ENCODE data around the gene LRRC8D.

Gene LRRC8D

DNA sequence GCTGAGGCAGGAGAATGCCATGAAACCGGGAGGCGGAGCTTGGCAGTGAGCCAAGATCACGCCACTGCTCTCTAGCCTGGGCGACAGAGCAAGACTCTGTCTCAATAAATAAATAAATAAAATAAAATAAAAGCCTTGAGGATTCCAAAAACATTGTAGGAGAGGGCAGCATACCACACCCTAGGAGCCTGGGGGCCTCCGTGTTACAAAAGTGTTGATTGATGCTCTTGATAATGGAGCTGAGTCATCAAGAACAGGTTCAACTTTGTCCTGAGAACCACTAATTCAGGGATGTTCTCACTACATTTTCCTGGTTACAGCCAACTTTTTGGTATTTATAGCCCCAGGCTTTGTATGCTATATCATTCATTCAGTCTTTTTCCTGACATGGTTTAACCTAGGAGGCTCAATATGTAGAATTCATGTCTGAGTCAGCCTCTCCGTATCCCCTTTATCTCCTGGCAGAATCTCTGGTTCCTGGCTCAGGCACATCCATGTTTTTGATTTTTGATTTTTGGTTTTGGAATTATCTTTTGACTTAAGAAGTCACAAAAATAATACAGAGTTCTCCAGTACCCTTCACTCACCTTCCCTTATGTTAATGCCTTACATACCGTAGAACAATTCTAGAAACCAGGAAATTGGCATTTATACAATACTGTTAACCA, 69.4 kb downstream of the LRRC8D start:
- DNase-seq (ENCODE audit: low read depth in 2 of 3, low spot score in 2 of 3): no peak

- no peak for DNase-seq (ENCODE audit: low read depth in 2 of 3, low spot score in 2 of 3)
Observed at GRCh38 chr1:89892816-89893215, 72.0 kb downstream of the LRRC8D start.

- no peak for DNase-seq (ENCODE audit: low read depth in 2 of 3, low spot score in 2 of 3)
Observed at GRCh38 chr1:89894210-89895201, 73.7 kb downstream of the LRRC8D start.

DNA sequence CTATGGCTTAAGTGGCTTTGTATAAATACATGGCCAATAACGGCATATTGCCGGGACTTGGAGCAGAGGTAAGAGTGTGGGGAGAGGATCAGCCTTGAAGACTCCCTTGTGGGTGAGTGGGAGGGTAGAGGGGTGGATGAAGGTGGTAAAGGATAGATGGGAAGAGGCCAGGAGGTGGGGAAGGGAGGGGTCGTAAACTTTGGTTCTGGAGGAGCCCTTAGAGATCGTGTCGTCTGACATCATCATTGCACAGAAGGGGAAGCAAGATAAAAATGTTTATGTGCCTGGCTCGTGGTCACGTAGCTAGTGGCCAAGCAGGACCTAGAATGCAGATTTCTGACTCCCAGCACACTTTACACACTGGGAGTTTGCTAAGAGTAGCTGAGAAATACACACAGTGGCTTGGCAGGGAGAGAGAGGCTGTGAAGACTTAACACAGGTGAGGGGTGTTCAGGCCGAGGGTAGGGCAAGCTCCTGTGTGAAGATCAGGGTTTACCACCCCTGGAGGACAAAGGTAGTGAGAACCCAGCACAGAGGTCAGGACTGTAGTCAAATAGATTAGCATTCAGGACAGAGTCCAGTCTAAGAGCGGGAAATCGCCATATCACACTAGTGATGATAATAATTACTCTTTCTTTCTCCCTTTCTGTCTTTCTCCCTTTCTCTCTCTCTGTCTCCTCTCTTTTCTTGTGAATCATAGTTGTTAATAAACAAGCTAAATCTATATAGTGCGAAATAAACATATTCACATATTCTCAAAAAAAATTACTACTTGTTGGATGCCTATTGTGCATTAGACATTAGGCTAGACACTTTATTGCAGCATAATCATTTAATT, 75.5 kb downstream of the LRRC8D start:
- DNase-seq (ENCODE audit: low read depth in 2 of 3, low spot score in 2 of 3): no peak

DNA sequence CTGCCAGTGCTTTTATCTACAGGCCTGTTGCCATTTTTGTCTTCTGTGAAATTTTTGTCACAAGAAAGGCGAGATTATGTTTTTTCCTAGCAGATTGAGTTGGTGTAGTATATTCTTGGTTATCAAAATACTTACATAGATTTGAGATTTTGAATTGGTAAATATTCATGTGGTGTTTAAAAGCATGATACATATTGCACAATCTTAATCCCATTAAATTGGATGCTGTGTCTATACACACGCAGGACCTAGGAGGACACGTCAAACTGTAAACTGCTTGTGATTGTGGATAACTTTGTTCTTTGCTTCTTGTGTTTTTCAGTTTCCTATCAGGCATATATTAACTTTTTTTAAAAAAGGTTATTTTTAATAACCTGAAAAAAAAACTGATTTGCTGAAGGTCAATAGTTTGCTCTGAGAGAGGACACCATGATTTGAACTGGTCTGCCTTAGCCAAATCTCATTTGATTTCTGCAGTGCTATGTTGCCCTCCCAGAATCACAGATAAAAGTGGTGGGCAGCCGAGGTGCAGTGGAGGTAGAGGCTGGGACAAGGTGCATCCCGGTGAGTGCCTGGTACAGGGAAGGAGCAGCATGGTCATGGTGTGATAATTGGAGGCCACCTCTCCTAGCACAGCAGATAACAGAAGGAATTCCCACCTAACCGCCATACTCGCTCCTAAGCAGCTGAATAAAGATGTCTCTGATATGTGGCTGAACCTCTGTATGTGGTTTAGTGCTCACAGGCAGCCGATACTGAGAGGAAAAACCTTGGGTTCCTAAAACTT, 76.7 kb downstream of the LRRC8D start:
- no peak for DNase-seq (ENCODE audit: low read depth in 2 of 3, low spot score in 2 of 3)

DNA sequence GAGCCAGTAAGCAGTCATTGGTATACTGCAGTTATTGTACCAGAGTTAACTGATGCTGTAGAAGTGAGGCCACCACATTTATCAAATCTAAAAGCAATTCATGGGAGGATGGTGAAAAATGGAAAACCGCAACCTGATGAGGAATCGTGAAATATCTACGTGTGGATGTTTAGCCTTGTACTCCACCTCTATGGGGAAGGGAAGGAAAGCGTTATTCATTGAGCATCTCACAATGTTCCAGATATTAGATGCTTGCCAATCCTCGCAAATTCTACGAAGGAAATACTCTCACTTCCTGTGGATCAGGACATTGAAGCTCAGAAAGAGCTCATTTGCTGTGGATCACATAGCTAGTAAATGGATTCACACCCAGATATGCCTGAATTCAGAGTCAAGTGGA, 77.3 kb downstream of the LRRC8D start:
- no peak for DNase-seq (ENCODE audit: low read depth in 2 of 3, low spot score in 2 of 3)

GRCh38 chr1:89898695-89899470, 78.1 kb downstream of the LRRC8D start:
- no peak for DNase-seq (ENCODE audit: low read depth in 2 of 3, low spot score in 2 of 3)

- no peak for DNase-seq (ENCODE audit: low read depth in 2 of 3, low spot score in 2 of 3)
Observed at GRCh38 chr1:89900323-89900722, 79.5 kb downstream of the LRRC8D start.

DNA sequence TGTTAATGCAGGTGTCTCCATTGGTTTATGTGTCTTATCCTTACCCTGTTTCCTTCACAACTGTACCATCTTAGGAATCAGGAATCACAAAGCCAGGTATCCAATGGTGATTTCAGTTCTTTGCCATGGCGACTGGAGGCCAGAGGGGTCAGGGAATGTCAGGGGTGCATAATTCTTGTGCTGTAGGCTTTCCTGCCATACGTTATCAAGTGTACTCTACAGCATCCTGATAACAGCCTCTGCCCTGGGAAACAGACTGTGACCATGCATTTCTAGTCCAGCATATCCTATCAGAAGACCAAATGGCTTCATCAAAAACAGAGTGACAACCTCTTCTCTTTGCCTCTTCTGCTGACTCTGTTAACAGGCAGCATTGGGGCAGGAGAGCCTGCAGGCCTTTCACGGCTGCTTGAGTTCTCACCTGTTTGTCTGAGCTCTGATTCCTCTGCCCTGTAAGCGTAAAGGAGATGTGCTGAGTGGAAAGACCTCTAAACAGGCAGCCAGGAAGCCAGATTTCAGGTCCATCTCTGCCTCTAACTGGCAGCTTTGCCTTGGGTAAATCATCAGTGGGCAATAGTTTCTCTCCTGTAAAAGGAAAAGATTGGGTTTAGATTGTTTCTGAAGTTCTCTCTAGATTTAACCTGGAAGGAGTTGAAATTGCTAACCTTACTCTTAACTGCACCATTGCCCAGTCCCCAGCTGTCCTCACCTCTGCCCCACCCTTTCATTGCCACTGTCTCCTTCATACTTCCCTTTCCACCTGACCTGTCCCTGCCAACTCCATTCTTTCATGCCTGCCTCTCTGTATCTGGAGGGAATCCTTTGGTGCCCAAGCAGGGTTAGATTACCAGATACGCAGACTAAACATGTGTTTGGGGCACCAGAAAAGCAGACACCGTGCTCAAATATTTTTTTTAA, 80.2 kb downstream of the LRRC8D start:
- DNase-seq (ENCODE audit: low read depth in 2 of 3, low spot score in 2 of 3): no peak

GRCh38 chr1:89901957-89902669, 81.3 kb downstream of the LRRC8D start:
- DNase-seq (ENCODE audit: low read depth in 2 of 3, low spot score in 2 of 3): no peak

DNA sequence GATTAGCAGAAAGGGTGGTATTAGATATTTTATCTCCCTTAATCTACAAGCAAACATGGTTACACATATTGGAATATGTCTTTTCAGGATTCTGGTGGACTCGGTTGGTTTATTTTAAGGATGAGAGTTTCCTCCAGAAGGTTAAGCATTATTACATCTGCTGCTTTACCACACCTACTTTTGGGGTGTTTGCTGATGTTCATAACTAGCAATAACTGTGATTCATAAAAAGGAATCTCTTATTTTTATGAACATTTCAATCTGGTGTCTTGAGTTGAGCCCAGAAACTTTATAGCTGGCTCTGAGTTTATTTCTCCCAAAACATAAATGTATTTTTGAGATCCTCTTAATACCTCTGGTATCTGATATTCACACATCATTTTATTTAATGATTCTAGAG, 82.7 kb downstream of the LRRC8D start:
- DNase-seq (ENCODE audit: low read depth in 2 of 3, low spot score in 2 of 3): no peak

GRCh38 chr1:89904219-89904980, 83.6 kb downstream of the LRRC8D start:
- DNase-seq (ENCODE audit: low read depth in 2 of 3, low spot score in 2 of 3): no peak

DNA sequence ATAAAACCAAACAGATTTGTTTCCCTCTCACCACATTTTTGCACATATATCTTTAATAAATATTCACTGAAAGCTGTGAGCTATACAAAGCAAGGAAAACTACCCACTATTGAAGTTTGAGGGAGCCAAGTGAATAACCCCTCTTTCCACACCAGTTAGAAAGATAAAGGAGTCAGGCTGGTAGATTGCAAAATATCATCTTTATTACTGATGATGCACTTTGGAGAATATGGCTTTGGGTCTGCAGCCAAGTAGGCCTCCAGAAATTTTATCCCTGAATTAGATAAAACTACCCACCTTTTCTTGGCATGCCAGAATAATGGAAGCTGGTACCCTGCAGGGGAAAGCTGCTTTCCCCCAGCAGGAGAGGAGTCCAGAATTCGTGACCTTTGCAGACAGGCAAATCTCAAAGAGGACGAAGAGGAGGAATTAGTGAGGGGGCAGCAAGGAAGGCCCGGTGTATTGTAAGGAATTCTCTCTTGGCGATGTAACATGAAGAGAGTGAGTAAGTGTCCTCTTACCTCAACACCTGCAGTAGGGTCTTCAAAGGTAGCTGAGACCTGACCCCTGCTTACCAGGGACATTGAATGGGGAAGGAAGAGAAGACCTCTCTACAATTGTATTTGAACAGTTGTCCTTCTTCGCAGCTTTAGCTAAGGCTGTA, 84.7 kb downstream of the LRRC8D start:
- no peak for DNase-seq (ENCODE audit: low read depth in 2 of 3, low spot score in 2 of 3)

DNA sequence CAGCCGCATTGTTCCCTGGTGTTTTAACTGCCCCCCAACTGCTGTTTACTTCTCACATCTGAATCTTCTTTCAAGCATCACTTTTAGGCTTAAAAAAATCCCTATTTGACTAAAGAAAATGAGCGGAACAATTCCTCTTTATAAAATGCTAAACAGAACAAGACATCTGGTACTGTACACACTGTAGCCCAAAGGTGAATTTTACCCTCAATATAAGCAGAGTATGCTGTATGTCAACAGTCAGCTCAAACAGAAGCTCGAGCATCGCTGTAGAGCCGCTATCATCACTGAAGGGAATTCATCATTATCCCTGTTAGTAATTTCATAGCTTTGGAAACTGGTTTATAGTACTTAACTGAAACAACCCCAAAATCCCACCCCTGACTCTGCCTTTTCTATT, 85.3 kb downstream of the LRRC8D start:
- DNase-seq (ENCODE audit: low read depth in 2 of 3, low spot score in 2 of 3): no peak

DNA sequence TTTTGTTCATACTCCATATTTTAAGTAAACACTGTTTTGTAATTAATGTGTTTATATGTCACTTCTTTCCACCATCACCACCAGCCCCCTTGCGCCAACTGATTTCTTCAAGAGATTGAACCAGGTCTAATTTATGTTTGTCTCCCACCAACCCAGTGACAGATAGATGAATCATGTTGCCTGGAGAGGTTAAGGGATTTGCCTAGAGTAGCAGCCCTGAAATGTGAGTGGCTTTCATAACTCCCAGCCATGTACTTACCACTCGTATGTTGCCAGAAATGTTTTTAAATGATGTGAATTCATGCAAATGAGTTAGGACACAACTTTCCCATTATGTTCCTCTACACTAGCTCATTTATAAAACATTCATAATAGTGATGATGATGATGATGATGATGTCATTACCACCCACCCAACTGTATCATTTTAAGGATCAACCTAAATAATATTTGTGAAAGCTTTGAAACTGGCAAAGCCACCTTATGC, 86.9 kb downstream of the LRRC8D start:
- DNase-seq (ENCODE audit: low read depth in 2 of 3, low spot score in 2 of 3): no peak

DNA sequence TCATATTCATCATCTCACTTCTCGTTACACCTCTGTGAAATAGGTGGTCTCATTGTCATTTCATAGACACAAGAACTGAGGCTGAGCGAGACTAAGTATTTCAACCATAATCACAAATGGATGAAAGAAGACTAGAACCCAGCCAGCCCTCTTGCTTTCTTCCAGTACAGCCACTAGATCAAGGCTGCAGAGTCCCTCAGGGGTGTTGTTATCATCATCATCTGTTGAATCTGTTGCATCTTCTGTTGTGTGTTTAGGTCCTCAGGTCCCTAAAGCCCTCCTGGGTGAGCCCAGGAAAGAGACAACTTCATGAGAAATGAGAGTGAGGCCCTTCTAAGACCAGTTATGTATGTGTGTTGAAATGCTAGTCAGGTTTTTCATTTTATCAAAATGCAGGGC, 87.4 kb downstream of the LRRC8D start:
- DNase-seq (ENCODE audit: low read depth in 2 of 3, low spot score in 2 of 3): no peak
